Measurements from ENCODE around the gene DNAJC18. TPM values are rescaled to one million over a fixed set of nuclear protein-coding genes. Genes with fewer than 3 reads are reported as not detected.

DNAJC18 gene
- total RNA-seq, 1 donor from 2014 or later: 69.6 TPM

- peaks cover 12% of the 10 kb centered on the region for H3K4me1 Mint-ChIP-seq (ENCODE audit: unreplicated experiment)
- no peaks in the 10 kb centered on the region for H3K9me3 Mint-ChIP-seq (ENCODE audit: unreplicated experiment)
- TF ChIP-seq CTCF (IDR thresholded peaks at IDR 0.05; ENCODE audit: unreplicated experiment): no peak
- no peak overlapping the region for H3K27ac Mint-ChIP-seq (ENCODE audit: unreplicated experiment)
- H3K4me3 Mint-ChIP-seq (ENCODE audit: unreplicated experiment): no peak overlapping the region
- DNase-seq (ENCODE audit: low spot score): no peak
- peaks cover 11% of the 10 kb centered on the region for H3K27me3 Mint-ChIP-seq (ENCODE audit: unreplicated experiment)
- H3K36me3 Mint-ChIP-seq (ENCODE audit: low read depth, unreplicated experiment): peaks cover 18% of the 10 kb centered on the region
Measured at GRCh38 chr5:139377226-139377625, 62.1 kb downstream of the DNAJC18 start.

- Mint-ChIP-seq H3K9me3 (ENCODE audit: unreplicated experiment) (no peaks in the 10 kb centered on the region), H3K4me1 (ENCODE audit: unreplicated experiment) (peaks cover 12% of the 10 kb centered on the region), H3K4me3 (ENCODE audit: unreplicated experiment) (no peak overlapping the region), H3K36me3 (ENCODE audit: low read depth, unreplicated experiment) (peaks cover 24% of the 10 kb centered on the region), H3K27me3 (ENCODE audit: unreplicated experiment) (peaks cover 11% of the 10 kb centered on the region), H3K27ac (ENCODE audit: unreplicated experiment) (peak overlapping the region; percentile 7)
- no peak for DNase-seq (ENCODE audit: low spot score)
- no peak for TF ChIP-seq CTCF (IDR thresholded peaks at IDR 0.05; ENCODE audit: unreplicated experiment)
Measured at GRCh38 chr5:139376364-139376763, 63.0 kb downstream of the DNAJC18 start.

- no peak for TF ChIP-seq CTCF (IDR thresholded peaks at IDR 0.05; ENCODE audit: unreplicated experiment)
- H3K4me3 Mint-ChIP-seq (ENCODE audit: unreplicated experiment): no peak overlapping the region
- H3K27me3 Mint-ChIP-seq (ENCODE audit: unreplicated experiment): peaks cover 8% of the 10 kb centered on the region
- H3K4me1 Mint-ChIP-seq (ENCODE audit: unreplicated experiment): peaks cover 13% of the 10 kb centered on the region
- H3K36me3 Mint-ChIP-seq (ENCODE audit: low read depth, unreplicated experiment): peaks cover 24% of the 10 kb centered on the region
- no peak for DNase-seq (ENCODE audit: low spot score)
- no peak overlapping the region for H3K27ac Mint-ChIP-seq (ENCODE audit: unreplicated experiment)
- no peaks in the 10 kb centered on the region for H3K9me3 Mint-ChIP-seq (ENCODE audit: unreplicated experiment)
Measured at GRCh38 chr5:139374909-139375308, 64.4 kb downstream of the DNAJC18 start.

GRCh38 chr5:139371482-139372435, 67.6 kb downstream of the DNAJC18 start:
- Mint-ChIP-seq H3K9me3 (ENCODE audit: unreplicated experiment) (no peaks in the 10 kb centered on the region), H3K36me3 (ENCODE audit: low read depth, unreplicated experiment) (peaks cover 19% of the 10 kb centered on the region), H3K27ac (ENCODE audit: unreplicated experiment) (peak overlapping the region; percentile 23), H3K4me3 (ENCODE audit: unreplicated experiment) (peak overlapping the region; percentile 63), H3K4me1 (ENCODE audit: unreplicated experiment) (peaks cover 7% of the 10 kb centered on the region), H3K27me3 (ENCODE audit: unreplicated experiment) (peaks cover 5% of the 10 kb centered on the region)
- no peak for DNase-seq (ENCODE audit: low spot score)
- no peak for TF ChIP-seq CTCF (IDR thresholded peaks at IDR 0.05; ENCODE audit: unreplicated experiment)

- DNase-seq (ENCODE audit: low spot score): no peak
- H3K27ac Mint-ChIP-seq (ENCODE audit: unreplicated experiment): no peak overlapping the region
- H3K4me3 Mint-ChIP-seq (ENCODE audit: unreplicated experiment): no peak overlapping the region
- H3K9me3 Mint-ChIP-seq (ENCODE audit: unreplicated experiment): no peaks in the 10 kb centered on the region
- peaks cover 11% of the 10 kb centered on the region for H3K4me1 Mint-ChIP-seq (ENCODE audit: unreplicated experiment)
- peaks cover 26% of the 10 kb centered on the region for H3K36me3 Mint-ChIP-seq (ENCODE audit: low read depth, unreplicated experiment)
- no peak for TF ChIP-seq CTCF (IDR thresholded peaks at IDR 0.05; ENCODE audit: unreplicated experiment)
- H3K27me3 Mint-ChIP-seq (ENCODE audit: unreplicated experiment): peaks cover 5% of the 10 kb centered on the region
Measured at GRCh38 chr5:139369181-139369580, 70.1 kb downstream of the DNAJC18 start.

Measured in endothelial cell (in vitro differentiated cells).